H7 (cell line): Measurements from ENCODE around the gene SP140. TPM values are rescaled to one million over a fixed set of nuclear protein-coding genes. Genes with fewer than 3 reads are reported as not detected.
"Not testable (repeated sequence)": the region's sequence is repeated elsewhere in the genome, so short reads cannot be mapped to it uniquely, and the experiment has no call there.

ENCODE experiments used
- DNase-seq: peaks from one replicate; pipeline ENCODE4 v3.0.0; 2012
- H3K27me3 ChIP-seq: 2 replicates; pipeline ENCODE4 v1.6.0; 2011; ENCODE audit warnings: mild to moderate bottlenecking, low read length; ENCODE audit not compliant: control insufficient read depth, insufficient read depth
- H3K36me3 ChIP-seq: replicated peaks from 2 replicates; pipeline ENCODE4 v1.5.1; 2011; ENCODE audit warnings: low read length; ENCODE audit not compliant: control insufficient read depth, insufficient read depth
- H3K4me3 ChIP-seq: 2 replicates; pipeline ENCODE4 v1.5.1; 2011; ENCODE audit warnings: low read depth, mild to moderate bottlenecking, control low read depth, low read length, moderate library complexity; ENCODE audit not compliant: insufficient read depth
- total RNA-seq: library from RNA; depleted of rRNA; stranded (reverse); fragments of >200 nt; shearing (Covaris generic); gene quantifications from 2 replicates; pipeline ENCODE4 v1.2.3, GENCODE V29; 2014; rRNA removed

Gene SP140
- total RNA-seq, 1 experiment from 2014 or later, result 0.55 TPM

- not testable (repeated sequence) for H3K27me3 ChIP-seq, H3K4me3 ChIP-seq, H3K36me3 ChIP-seq, DNase-seq
Measured at GRCh38 chr2:230343041-230343624, 117.6 kb downstream of the SP140 start.

- no peaks in the 10 kb centered on the region for H3K27me3 ChIP-seq
Measured at GRCh38 chr2:230343747-230344146, 118.2 kb downstream of the SP140 start.

GRCh38 chr2:230346465-230346864, 120.9 kb downstream of the SP140 start:
- Histone ChIP-seq H3K36me3 (no peaks in the 10 kb centered on the region), H3K4me3 (no peak overlapping the region), H3K27me3 (no peaks in the 10 kb centered on the region)
- no peak for DNase-seq

More at GRCh38 chr2:230343747-230344146, 118.2 kb downstream of the SP140 start:
- Histone ChIP-seq H3K36me3 (no peaks in the 10 kb centered on the region), H3K4me3 (no peak overlapping the region)
- no peak for DNase-seq

- Histone ChIP-seq H3K36me3 (no peaks in the 10 kb centered on the region), H3K4me3 (no peak overlapping the region), H3K27me3 (no peaks in the 10 kb centered on the region)
- no peak for DNase-seq
Measured at GRCh38 chr2:230346921-230347533, 121.5 kb downstream of the SP140 start.

- no peaks in the 10 kb centered on the region for H3K36me3 ChIP-seq
- no peaks in the 10 kb centered on the region for H3K27me3 ChIP-seq
- no peak for DNase-seq
- H3K4me3 ChIP-seq, result no peak overlapping the region
Measured at GRCh38 chr2:230347659-230348305, 122.2 kb downstream of the SP140 start.

GRCh38 chr2:230348787-230349186, 123.3 kb downstream of the SP140 start:
- no peak overlapping the region for H3K4me3 ChIP-seq
- no peaks in the 10 kb centered on the region for H3K36me3 ChIP-seq
- H3K27me3 ChIP-seq, result no peaks in the 10 kb centered on the region
- DNase-seq, result no peak

GRCh38 chr2:230356084-230356483, 130.5 kb downstream of the SP140 start:
- H3K4me3 ChIP-seq, result no peak overlapping the region
- no peaks in the 10 kb centered on the region for H3K27me3 ChIP-seq
- H3K36me3 ChIP-seq, result no peaks in the 10 kb centered on the region
- DNase-seq, result no peak

GRCh38 chr2:230358305-230358704, 132.8 kb downstream of the SP140 start:
- DNase-seq, result no peak
- no peaks in the 10 kb centered on the region for H3K36me3 ChIP-seq
- no peak overlapping the region for H3K4me3 ChIP-seq
- no peaks in the 10 kb centered on the region for H3K27me3 ChIP-seq

- no peak overlapping the region for H3K4me3 ChIP-seq
- no peaks in the 10 kb centered on the region for H3K36me3 ChIP-seq
- H3K27me3 ChIP-seq, result no peaks in the 10 kb centered on the region
- no peak for DNase-seq
Measured at GRCh38 chr2:230360028-230360427, 134.5 kb downstream of the SP140 start.

GRCh38 chr2:230362030-230362691, 136.6 kb downstream of the SP140 start:
- no peaks in the 10 kb centered on the region for H3K27me3 ChIP-seq
- H3K36me3 ChIP-seq, result no peaks in the 10 kb centered on the region
- DNase-seq, result no peak
- no peak overlapping the region for H3K4me3 ChIP-seq

Other genes starting within 250 kb of the SP140 start
- gene SLC16A14, start 156.8 kb upstream of the SP140 start, total RNA-seq, result 1.3 and 2.1 TPM in 2 replicates
- 1.8 and 2.2 TPM in 2 replicates for gene SP110, start 5.8 kb upstream of the SP140 start, total RNA-seq
- 6.0 and 6.5 TPM in 2 replicates for gene SP140L, start 101.5 kb downstream of the SP140 start, total RNA-seq
- gene SP100, start 190.5 kb downstream of the SP140 start, total RNA-seq, result 0.15 TPM in 1 of 2 replicates, not detected in the other